Lung (tissue), 12 donors: ENCODE data around the gene MAPKAP1. TPM values are rescaled to one million over a fixed set of nuclear protein-coding genes. Genes with fewer than 3 reads are reported as not detected.

Experiments used
- ATAC-seq: fragments of 200-7000 bp; cut with Tn5 transposase; one replicate; pipeline ENCODE4 v1.9.1; 2020; ENCODE audit warnings: moderate number of reproducible peaks; ENCODE audit not compliant: insufficient read depth, low FRiP score
- DNase-seq, 3 donors: peaks; one replicate each; pipeline ENCODE4 v3.0.0-alpha.2; 2013 to 2017
- H3K27ac ChIP-seq, 2 donors: one replicate each; pipeline ENCODE4 v1.5.1; 2013; ENCODE audit warnings: mild to moderate bottlenecking in 2 of 2, moderate library complexity in 2 of 2, control low read depth in 1 of 2, inconsistent platforms in 1 of 2, low read depth in 1 of 2, low read length in 1 of 2
- H3K27me3 ChIP-seq, 3 donors: one replicate each; pipeline ENCODE4 v1.5.1; 2013; ENCODE audit warnings: low read length in 2 of 3; ENCODE audit not compliant: control insufficient read depth in 3 of 3, insufficient read depth in 3 of 3
- H3K36me3 ChIP-seq, 4 donors: one replicate each; pipeline ENCODE4 v1.5.1; 2013; ENCODE audit warnings: low read length in 4 of 4, mild to moderate bottlenecking in 1 of 4, moderate library complexity in 1 of 4; ENCODE audit not compliant: control insufficient read depth in 4 of 4, insufficient read depth in 4 of 4
- H3K4me1 ChIP-seq, 5 donors: one replicate each; pipeline ENCODE4 v1.5.1; 2013; ENCODE audit warnings: low read length in 5 of 5, mild to moderate bottlenecking in 2 of 5, moderate library complexity in 1 of 5; ENCODE audit not compliant: control insufficient read depth in 5 of 5, insufficient read depth in 5 of 5
- H3K4me3 ChIP-seq: one replicate; pipeline ENCODE4 v1.5.1; 2013; ENCODE audit warnings: mild to moderate bottlenecking, control low read depth, moderate library complexity
- H3K9ac ChIP-seq, 2 donors: one replicate each; pipeline ENCODE4 v1.5.1; 2013; ENCODE audit warnings: low read length in 2 of 2, control low read depth in 1 of 2; ENCODE audit not compliant: insufficient read depth in 1 of 2
- H3K9me3 ChIP-seq, 4 donors: one replicate each; pipeline ENCODE4 v1.5.1; 2013; ENCODE audit warnings: low read length in 3 of 4, mild to moderate bottlenecking in 1 of 4, moderate library complexity in 1 of 4; ENCODE audit not compliant: control insufficient read depth in 4 of 4, insufficient read depth in 3 of 4
- CTCF ChIP-seq: IDR thresholded peaks from 2 replicates; pipeline ENCODE4 v1.5.1; 2012; ENCODE audit warnings: mild to moderate bottlenecking; ENCODE audit errors: control extremely low read depth, extremely low read depth
- WGBS, 2 donors: extraction: QIAGEN DNeasy Blood & Tissue Kit; methylation state at CpG; one replicate each; pipeline ENCODE4 v1.1.7; 2013; 5-methylcytosine and 5-hydroxymethylcytosine counted together
- polyA plus RNA-seq, 2 donors: library from polyadenylated mRNA; stranded (reverse); fragments of 200-250 nt; gene quantifications; one replicate each; pipeline ENCODE4 v1.2.1, GENCODE V29; 2013
- total RNA-seq, 2 donors: library from RNA; depleted of rRNA in 1 of 2; stranded (reverse); fragments of >200 nt in 1 of 2; gene quantifications; one replicate each; pipeline ENCODE4 v1.2.1, GENCODE V29; 2014 to 2021
- donor health status: control.
- donor health status: control.
- donor health status: Bipolar disorder and iron deficiency.
- donor health status: healthy.
- donor health status: DM: yes; HTN: yes; CAD: no.

Gene MAPKAP1
- total and polyA plus RNA-seq, 4 donors: 53.0 to 83.3 (median 66.7) TPM

- Histone ChIP-seq H3K27me3 (no peaks in the 10 kb centered on the region), H3K36me3 (no peaks in the 10 kb centered on the region), H3K9me3 (no peaks in the 10 kb centered on the region), H3K9ac (no peak overlapping the region), H3K4me1 (peaks cover 2 to 52% (median 12%) of the 10 kb centered on the region in 5 donors), H3K4me3 (no peak overlapping the region), H3K27ac (peak overlapping the region in 1 of 2 donors; percentile 83)
- WGBS, 2 donors: 41 to 73% methylated on average over 2 of the region's 2 CpGs
- no peak for DNase-seq
- no peak for TF ChIP-seq CTCF
- ATAC-seq: no peak
These were observed 193.7 kb downstream of the MAPKAP1 start for GRCh38 chr9:125513303-125513667.

GRCh38 chr9:125511789-125512660 lies 195.0 kb downstream of the MAPKAP1 start:
- peak overlapping the region in 1 of 2 donors; percentile 29 for H3K27ac ChIP-seq

GRCh38 chr9:125510980-125511379 lies 196.0 kb downstream of the MAPKAP1 start:
- Histone ChIP-seq H3K27ac (no peak overlapping the region), H3K9ac (no peak overlapping the region), H3K9me3 (no peaks in the 10 kb centered on the region), H3K27me3 (no peaks in the 10 kb centered on the region), H3K36me3 (no peaks in the 10 kb centered on the region), H3K4me3 (no peak overlapping the region), H3K4me1 (peaks cover 6 to 51% (median 15%) of the 10 kb centered on the region in 5 donors)
- TF ChIP-seq CTCF: no peak
- ATAC-seq: no peak
- no peak for DNase-seq
- WGBS, 2 donors: 86 to 88% methylated on average over 1 of the region's 1 CpG

More at GRCh38 chr9:125511789-125512660, 195.0 kb downstream of the MAPKAP1 start:
- DNase-seq (peak; percentile 41 to 74 (median 72)), ATAC-seq (no peak)
- no peak for TF ChIP-seq CTCF
- H3K4me3 ChIP-seq: no peak overlapping the region
- no peaks in the 10 kb centered on the region for H3K9me3 ChIP-seq
- H3K36me3 ChIP-seq: no peaks in the 10 kb centered on the region
- 86 to 89% methylated on average over 18 of the region's 18 CpGs for WGBS, 2 donors
- H3K27me3 ChIP-seq: no peaks in the 10 kb centered on the region
- peaks cover 2 to 50% (median 12%) of the 10 kb centered on the region in 5 donors for H3K4me1 ChIP-seq
- H3K9ac ChIP-seq: no peak overlapping the region
